Measurements from ENCODE around the gene TMPRSS4.

Gene TMPRSS4

GRCh38 chr11:118157186-118157895, 80.5 kb downstream of the TMPRSS4 start:
- DNase-seq = no peak

GRCh38 chr11:118161786-118162185, 84.9 kb downstream of the TMPRSS4 start:
- DNase-seq = no peak

- DNase-seq = no peak
Observed at GRCh38 chr11:118162846-118163245, 86.0 kb downstream of the TMPRSS4 start.

DNA sequence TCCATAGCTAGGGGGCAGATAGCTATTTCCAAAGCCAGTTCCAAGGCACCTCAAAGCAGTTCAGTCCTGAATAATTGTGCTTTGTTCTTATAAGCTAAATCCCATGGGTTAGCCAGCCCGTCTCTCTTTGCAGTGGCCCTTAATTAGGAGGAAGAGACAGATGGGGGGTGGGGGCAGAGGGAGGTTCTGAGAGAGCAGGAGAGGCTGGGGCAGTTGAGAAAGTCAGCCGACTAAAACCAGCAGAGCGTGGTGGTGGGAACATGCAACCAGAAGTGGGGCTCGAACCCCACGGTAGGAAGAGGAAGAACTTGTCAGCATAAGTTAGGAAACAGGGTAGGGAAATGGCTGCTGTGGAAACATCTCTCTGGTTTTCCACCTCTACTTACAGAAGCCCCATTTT, 86.6 kb downstream of the TMPRSS4 start:
- DNase-seq = no peak

- no peak for DNase-seq
Observed at GRCh38 chr11:118164885-118165284, 88.0 kb downstream of the TMPRSS4 start.

DNA sequence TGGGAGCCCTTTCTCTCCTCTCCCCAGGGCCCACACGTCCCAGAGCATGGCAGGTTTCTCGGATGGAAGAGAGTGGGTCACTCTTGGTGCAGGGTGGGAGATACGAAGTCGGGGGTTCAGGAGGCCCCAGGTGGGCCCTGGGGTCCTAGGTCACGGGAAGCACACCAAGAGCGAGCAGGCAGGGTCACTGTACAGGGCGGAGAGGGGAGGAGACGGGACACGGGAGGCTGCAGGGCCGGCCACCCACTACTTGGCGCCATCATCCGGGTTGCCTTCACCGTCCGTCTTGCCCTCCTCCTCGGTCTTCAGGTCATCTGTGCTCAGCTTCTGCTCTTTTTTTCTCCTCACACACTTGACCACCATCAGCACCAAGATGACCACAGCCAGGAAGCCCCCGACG, 89.8 kb downstream of the TMPRSS4 start:
- DNase-seq = no peak

- DNase-seq = no peak
Observed at GRCh38 chr11:118167253-118167652, 90.4 kb downstream of the TMPRSS4 start.

DNA sequence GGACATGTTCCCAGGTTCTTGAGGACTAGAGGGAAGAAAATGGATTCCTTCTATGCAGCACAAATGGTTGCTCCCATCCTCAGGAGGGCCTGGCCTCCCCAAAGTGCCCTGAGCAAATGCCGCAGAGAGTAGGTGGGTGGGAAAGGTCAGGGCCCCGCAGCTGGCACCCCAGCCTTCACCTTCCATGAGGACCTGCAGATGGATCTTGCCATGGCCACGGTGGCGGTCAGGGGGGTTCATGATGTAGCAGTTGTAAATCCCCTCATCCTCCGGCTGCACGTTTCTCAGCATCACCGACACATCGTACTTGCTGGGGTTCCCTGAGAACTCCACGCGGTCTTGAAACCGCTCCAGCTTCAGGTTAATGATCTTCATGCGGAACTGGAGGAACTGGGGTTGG, 91.0 kb downstream of the TMPRSS4 start:
- no peak for DNase-seq

- no peak for DNase-seq
Observed at GRCh38 chr11:118168316-118168715, 91.4 kb downstream of the TMPRSS4 start.

- DNase-seq = no peak
Observed at GRCh38 chr11:118168751-118169150, 91.9 kb downstream of the TMPRSS4 start.

- no peak for DNase-seq
Observed at GRCh38 chr11:118169300-118170140, 92.6 kb downstream of the TMPRSS4 start.

DNA sequence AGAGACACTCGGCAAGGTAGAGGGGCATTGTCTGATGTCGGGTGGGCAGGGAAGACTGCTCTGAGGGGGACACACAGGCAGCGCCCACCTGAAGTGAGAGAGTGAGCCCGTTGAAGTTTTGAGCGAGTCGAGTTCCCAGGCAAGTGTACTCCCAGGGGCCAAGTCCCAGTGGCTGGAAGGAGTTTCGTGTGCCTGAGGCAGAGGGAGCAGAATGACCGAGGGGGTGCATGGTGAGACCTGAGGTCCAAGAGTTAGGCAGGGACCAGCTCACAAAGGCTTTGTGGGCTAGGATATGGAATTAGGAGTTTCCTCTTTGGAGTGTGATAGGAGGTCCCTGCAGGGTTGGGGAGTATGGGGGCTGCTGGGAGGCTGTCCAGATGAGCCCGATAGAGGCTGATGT, 93.4 kb downstream of the TMPRSS4 start:
- no peak for DNase-seq

DNA sequence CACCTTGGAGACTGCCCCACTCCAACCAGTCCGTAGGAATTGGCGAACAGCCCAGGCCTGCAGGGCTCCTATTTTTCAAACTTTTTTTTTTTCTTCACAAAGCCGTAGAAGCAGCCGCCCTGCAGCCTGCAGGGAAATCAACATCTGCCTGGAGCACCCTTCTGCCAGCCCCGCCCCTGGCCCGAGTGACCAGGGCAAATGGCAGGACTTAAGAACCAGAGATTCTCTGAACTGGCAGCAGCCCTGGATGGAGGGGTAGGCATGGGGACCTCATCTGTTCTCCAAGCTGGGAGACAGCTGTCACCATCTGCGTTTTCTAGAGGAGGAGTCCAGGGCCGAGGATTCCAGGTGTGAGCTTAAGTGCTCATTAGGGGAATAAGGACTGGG, 94.0 kb downstream of the TMPRSS4 start:
- no peak for DNase-seq

Measured in activated CD4-positive, alpha-beta T cell treated with anti-CD3 and anti-CD28 coated beads for 48 hours (primary cell).